ENCODE data around the gene OR7C1. TPM values are rescaled to one million over a fixed set of nuclear protein-coding genes. Genes with fewer than 3 reads are reported as not detected.

OR7C1 gene
- total RNA-seq (under 1 TPM in 1 of 7 donors, not detected in 6; 0.05 TPM), polyA plus RNA-seq (under 1 TPM in 1 of 2 donors, not detected in 1; 0.13 TPM)
- long read RNA-seq, donor 1: 0 reads
- long read RNA-seq, donor 2: 0 reads
- long read RNA-seq, donor 3: 0 reads

GRCh38 chr19:14835011-14835410 lies at the start of gene OR7C1, which contains the start of gene OR7A5:
Gene OR7C1 (minus strand): TSS chr19:14835185. CDS start chr19:14800136, 35,049 bp downstream.
Gene OR7A5 (minus strand): TSS chr19:14835185. CDS start chr19:14828241, 6,944 bp downstream.
- H3K9me3 ChIP-seq: no peaks in the 10 kb centered on the region
- H3K27me3 ChIP-seq: no peaks in the 10 kb centered on the region
- no peak within 1 kb of the TSS for H3K4me3 ChIP-seq
- no peak within 1 kb of the TSS for H3K27ac ChIP-seq
- no peak for DNase-seq
- TF ChIP-seq CTCF (IDR thresholded peaks at IDR 0.05): no peak
- TF ChIP-seq EP300 (IDR thresholded peaks at IDR 0.05): no peak
- no peak for TF ChIP-seq POLR2A (IDR thresholded peaks at IDR 0.05)
- intact Hi-C loops (cut with DNase I): no loop called here
- H3K4me1 ChIP-seq (ENCODE audit: insufficient read depth): no peaks in the 10 kb centered on the region
- WGBS, 3 donors: 0 to 4% (median 3%) methylated on average over 1 of the region's 1 CpG
- H3K36me3 ChIP-seq: no peaks in the 10 kb centered on the region

GRCh38 chr19:14871619-14872230 lies 36.7 kb upstream of the OR7C1 start:
- intact Hi-C loops (cut with DNase I): no loop called here
- Histone ChIP-seq H3K27ac (no peak overlapping the region), H3K36me3 (no peaks in the 10 kb centered on the region), H3K27me3 (no peaks in the 10 kb centered on the region), H3K4me1 (ENCODE audit: insufficient read depth) (no peaks in the 10 kb centered on the region), H3K9me3 (no peaks in the 10 kb centered on the region), H3K4me3 (no peak overlapping the region)
- WGBS, 3 donors: 70 to 71% (median 70%) methylated on average over 4 of the region's 4 CpGs
- no peak for DNase-seq
- TF ChIP-seq CTCF (IDR thresholded peaks at IDR 0.05) (no peak), POLR2A (IDR thresholded peaks at IDR 0.05) (no peak), EP300 (IDR thresholded peaks at IDR 0.05) (no peak)

DNA sequence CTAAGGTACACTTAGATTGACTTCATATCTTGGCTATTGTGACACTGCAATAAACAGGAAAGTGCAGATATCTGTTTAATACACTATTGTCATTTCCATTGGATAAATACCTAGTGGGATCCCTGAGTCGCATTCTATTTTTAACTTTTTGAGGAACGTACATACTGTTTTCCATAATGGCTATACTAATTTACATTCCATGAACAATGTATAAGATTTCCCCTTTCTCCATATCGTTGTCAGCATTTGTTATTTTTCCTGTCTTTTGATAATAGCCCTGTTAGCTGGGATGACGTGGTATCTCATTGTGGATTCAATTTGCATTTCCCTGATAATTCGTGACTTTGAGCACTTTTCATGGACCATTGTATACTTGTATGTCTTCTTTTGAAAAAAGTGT lies 33.5 kb upstream of the OR7C1 start:
- Histone ChIP-seq H3K27me3 (no peaks in the 10 kb centered on the region), H3K27ac (no peak overlapping the region), H3K36me3 (no peaks in the 10 kb centered on the region), H3K4me3 (no peak overlapping the region), H3K9me3 (no peaks in the 10 kb centered on the region), H3K4me1 (ENCODE audit: insufficient read depth) (no peaks in the 10 kb centered on the region)
- WGBS, 3 donors: 71 to 73% (median 71%) methylated on average over 5 of the region's 5 CpGs
- intact Hi-C loops (cut with DNase I): no loop called here
- DNase-seq: no peak
- TF ChIP-seq EP300 (IDR thresholded peaks at IDR 0.05): no peak
- TF ChIP-seq CTCF (IDR thresholded peaks at IDR 0.05): no peak
- no peak for TF ChIP-seq POLR2A (IDR thresholded peaks at IDR 0.05)

DNA sequence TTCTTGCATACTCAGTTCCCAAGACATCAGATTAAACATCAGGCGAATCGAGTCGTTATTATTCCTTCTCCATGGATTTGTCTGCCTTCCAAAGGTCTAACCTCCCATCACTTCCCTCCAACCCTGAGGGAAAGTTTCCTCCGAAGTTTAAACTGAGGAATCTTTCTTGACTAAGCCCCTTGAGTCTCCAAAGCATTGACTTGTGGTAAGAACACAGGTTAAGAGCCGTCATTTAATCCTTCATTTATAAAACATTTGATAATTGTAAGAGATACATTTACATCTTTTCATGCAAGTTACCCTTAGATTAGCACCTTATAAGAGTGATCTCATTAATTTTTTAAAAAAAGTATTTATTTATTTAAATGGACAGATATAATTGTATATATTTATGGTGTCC lies 13.8 kb upstream of the OR7C1 start, which contains the start of gene OR7A10:
Gene OR7A10 (minus strand): TSS at position 101 of the 400 bp plus-strand sequence. CDS start 7,045 bp downstream, outside the sequence.
- no peak within 1 kb of the TSS for H3K4me3 ChIP-seq
- no peak within 1 kb of the TSS for H3K27ac ChIP-seq
- no peaks in the 10 kb centered on the region for H3K9me3 ChIP-seq
- no peak for DNase-seq
- no peaks in the 10 kb centered on the region for H3K36me3 ChIP-seq
- WGBS, 3 donors: 77 to 81% (median 80%) methylated on average over 5 of the region's 5 CpGs
- no peaks in the 10 kb centered on the region for H3K4me1 ChIP-seq (ENCODE audit: insufficient read depth)
- no peak for TF ChIP-seq POLR2A (IDR thresholded peaks at IDR 0.05)
- TF ChIP-seq CTCF (IDR thresholded peaks at IDR 0.05): no peak
- no peak for TF ChIP-seq EP300 (IDR thresholded peaks at IDR 0.05)
- intact Hi-C loops (cut with DNase I): no loop called here
- no peaks in the 10 kb centered on the region for H3K27me3 ChIP-seq

All from ovary (tissue), 10 donors.